ENCODE results near the gene CEP112.

- no peak for TF ChIP-seq CTCF (IDR thresholded peaks at IDR 0.05)
- TF ChIP-seq EZH2 (IDR thresholded peaks at IDR 0.05): no peak
- no peak for TF ChIP-seq EZH2phosphoT487 (IDR thresholded peaks at IDR 0.05)
These were observed 493.4 kb downstream of the CEP112 start for GRCh38 chr17:65698381-65699061.

All from neural progenitor cell (in vitro differentiated cells).